Activated naive CD8-positive, alpha-beta T cell treated with anti-CD3 and anti-CD28 coated beads, Interleukin-2, amount 50 U/mL, for 24 hours (primary cell): Measurements from ENCODE around the gene GJB6.
"Not testable (repeated sequence)": the region's sequence is repeated elsewhere in the genome, so short reads cannot be mapped to it uniquely, and the experiment has no call there.

Experiments used
- ATAC-seq: fragments of 150-1000 bp; cut with Tn5 transposase; one replicate; pipeline ENCODE4 v1.10.0; 2021
- DNase-seq: peaks from one replicate; pipeline ENCODE4 v3.0.0; 2021
- H3K27ac Mint-ChIP-seq: one replicate; pipeline ENCODE4 v1.8.0; 2021; ENCODE audit warnings: mild to moderate bottlenecking, mixed read lengths
- H3K27me3 Mint-ChIP-seq: one replicate; pipeline ENCODE4 v1.8.0; 2021; ENCODE audit warnings: mixed read lengths
- H3K36me3 Mint-ChIP-seq: one replicate; pipeline ENCODE4 v1.8.0; 2021; ENCODE audit warnings: low read depth, mixed read lengths
- H3K4me1 Mint-ChIP-seq: one replicate; pipeline ENCODE4 v1.8.0; 2021; ENCODE audit warnings: mixed read lengths
- H3K4me3 Mint-ChIP-seq: one replicate; pipeline ENCODE4 v1.8.0; 2021; ENCODE audit warnings: mild to moderate bottlenecking, moderate library complexity, mixed read lengths
- H3K9me3 Mint-ChIP-seq: one replicate; pipeline ENCODE4 v1.8.0; 2021; ENCODE audit warnings: mixed read lengths

The GJB6 gene

DNA sequence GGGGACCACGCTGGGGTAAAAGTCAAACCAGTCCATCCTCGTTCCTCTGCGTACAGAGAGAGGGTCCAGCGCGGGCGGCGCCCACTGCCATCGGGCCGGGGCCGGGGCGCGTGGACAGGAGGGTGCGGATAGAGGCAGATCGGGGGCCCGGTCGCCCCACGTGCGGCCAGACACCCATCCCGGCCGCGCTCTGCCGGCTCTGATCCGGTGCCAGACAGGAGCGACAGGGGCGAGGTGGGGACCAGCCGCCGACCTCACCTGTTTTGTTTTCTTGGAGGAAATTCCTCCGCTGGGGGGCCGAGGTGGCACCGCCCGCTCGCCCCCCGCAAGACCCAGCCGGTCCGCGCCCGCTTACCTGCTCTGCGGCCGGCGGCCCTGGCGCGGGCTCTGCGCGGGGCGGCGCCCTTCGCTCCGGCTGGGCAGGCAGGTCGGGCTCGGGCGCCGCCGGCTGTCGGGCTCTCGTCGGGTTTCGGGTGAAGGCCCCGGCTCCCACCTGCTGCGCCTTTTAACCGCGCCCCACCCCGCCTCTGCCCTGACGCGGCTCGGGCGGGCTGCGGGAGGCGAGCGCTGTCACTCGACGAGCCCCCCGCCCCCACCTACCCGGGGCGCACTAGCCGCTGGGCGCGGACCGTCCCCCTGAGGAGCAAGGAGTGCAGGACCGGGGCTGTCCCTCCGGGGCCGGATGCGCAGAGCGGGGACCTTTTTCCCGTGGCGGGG, at the start of gene GJB6:
GJB6 (minus strand) TSS at position 481 of the 717 bp plus-strand sequence. CDS start 8,839 bp downstream, outside the sequence.
- H3K27me3 Mint-ChIP-seq = peaks cover 36% of the 10 kb centered on the region
- DNase-seq (peak; percentile 47), ATAC-seq (peak; percentile 27)
- H3K36me3 Mint-ChIP-seq = no peaks in the 10 kb centered on the region
- H3K4me1 Mint-ChIP-seq = peaks cover 8% of the 10 kb centered on the region
- H3K9me3 Mint-ChIP-seq = no peaks in the 10 kb centered on the region
- peak within 1 kb of the TSS; percentile 75 for H3K4me3 Mint-ChIP-seq
- H3K27ac Mint-ChIP-seq = no peak within 1 kb of the TSS

- not testable (repeated sequence) for H3K36me3 Mint-ChIP-seq, H3K9me3 Mint-ChIP-seq
Measured at GRCh38 chr13:20276901-20277300, 44.8 kb upstream of the GJB6 start.

DNA sequence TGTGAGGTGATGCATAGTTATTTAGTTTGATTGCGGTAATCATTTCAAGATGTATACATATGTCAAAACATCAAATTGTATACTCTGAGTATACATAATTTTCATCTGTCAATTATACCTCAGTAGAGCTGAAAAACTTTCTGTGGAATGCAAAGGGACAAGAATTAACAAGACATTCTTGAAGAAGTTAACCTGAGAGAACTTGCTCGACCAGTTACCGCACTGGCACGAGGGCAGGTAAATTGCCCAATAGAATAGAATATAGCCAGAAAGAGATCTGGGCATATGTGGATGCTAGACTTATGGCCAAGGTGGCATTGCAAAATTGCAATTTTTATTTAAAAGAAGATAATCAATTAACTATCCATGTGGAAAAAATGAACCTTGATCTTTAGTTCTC, 42.3 kb upstream of the GJB6 start:
- H3K9me3 Mint-ChIP-seq = no peaks in the 10 kb centered on the region

More at GRCh38 chr13:20276901-20277300, 44.8 kb upstream of the GJB6 start:
- not testable (repeated sequence) for H3K27ac Mint-ChIP-seq, H3K4me3 Mint-ChIP-seq, DNase-seq, H3K4me1 Mint-ChIP-seq, ATAC-seq, H3K27me3 Mint-ChIP-seq

DNA sequence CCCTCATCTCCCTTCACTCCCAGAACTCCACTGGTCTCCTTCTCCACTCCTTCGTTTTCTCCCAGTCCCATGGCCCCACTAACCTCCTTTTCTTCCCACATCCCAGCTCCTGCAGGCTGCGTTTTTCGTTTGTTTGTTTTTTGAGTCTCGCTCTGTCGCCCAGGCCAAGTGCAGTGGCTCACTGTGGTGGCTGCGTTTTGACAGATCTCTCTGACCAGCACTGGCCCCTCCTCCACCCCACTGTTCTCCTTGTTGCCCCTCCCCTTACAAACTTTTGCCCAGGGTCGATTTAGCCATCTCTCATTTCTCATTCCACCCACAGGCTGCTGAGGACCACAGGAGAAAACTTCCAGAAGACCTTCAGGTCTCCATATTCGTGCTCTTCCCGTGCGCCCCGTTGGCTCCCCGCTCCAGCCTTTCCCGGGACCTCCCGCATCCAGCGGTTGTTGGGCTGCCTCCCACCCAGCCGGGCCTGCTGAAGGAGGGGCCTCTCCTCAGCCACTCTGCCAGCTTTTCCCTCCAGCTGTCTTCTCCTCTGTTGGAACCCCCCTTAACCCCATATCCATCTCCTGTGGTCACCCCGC, 40.6 kb upstream of the GJB6 start:
- Mint-ChIP-seq H3K9me3 (no peaks in the 10 kb centered on the region), H3K27me3 (peaks cover 6% of the 10 kb centered on the region), H3K27ac (no peak overlapping the region), H3K4me1 (no peaks in the 10 kb centered on the region), H3K36me3 (no peaks in the 10 kb centered on the region), H3K4me3 (no peak overlapping the region)
- ATAC-seq (no peak), DNase-seq (no peak)

More for the DNA sequence above, 42.3 kb upstream of the GJB6 start:
- DNase-seq (no peak), ATAC-seq (no peak)
- Mint-ChIP-seq H3K27ac (no peak overlapping the region), H3K36me3 (no peaks in the 10 kb centered on the region), H3K4me3 (no peak overlapping the region), H3K4me1 (no peaks in the 10 kb centered on the region), H3K27me3 (peaks cover 6% of the 10 kb centered on the region)

GRCh38 chr13:20272104-20272503, 40.0 kb upstream of the GJB6 start:
- Mint-ChIP-seq H3K4me1 (no peaks in the 10 kb centered on the region), H3K27me3 (peaks cover 6% of the 10 kb centered on the region), H3K9me3 (no peaks in the 10 kb centered on the region), H3K27ac (no peak overlapping the region), H3K4me3 (no peak overlapping the region), H3K36me3 (no peaks in the 10 kb centered on the region)
- ATAC-seq = no peak
- DNase-seq = no peak

- H3K27ac Mint-ChIP-seq = no peak overlapping the region
- no peaks in the 10 kb centered on the region for H3K9me3 Mint-ChIP-seq
- no peaks in the 10 kb centered on the region for H3K4me1 Mint-ChIP-seq
- DNase-seq = no peak
- no peak for ATAC-seq
- H3K36me3 Mint-ChIP-seq = no peaks in the 10 kb centered on the region
- H3K27me3 Mint-ChIP-seq = peaks cover 10% of the 10 kb centered on the region
- H3K4me3 Mint-ChIP-seq = no peak overlapping the region
Measured at GRCh38 chr13:20271441-20271840, 39.3 kb upstream of the GJB6 start.

GRCh38 chr13:20270163-20270865, 38.2 kb upstream of the GJB6 start:
- Mint-ChIP-seq H3K36me3 (no peaks in the 10 kb centered on the region), H3K4me3 (no peak overlapping the region), H3K9me3 (no peaks in the 10 kb centered on the region), H3K4me1 (no peaks in the 10 kb centered on the region), H3K27me3 (peaks cover 10% of the 10 kb centered on the region), H3K27ac (no peak overlapping the region)
- ATAC-seq (no peak), DNase-seq (no peak)

DNA sequence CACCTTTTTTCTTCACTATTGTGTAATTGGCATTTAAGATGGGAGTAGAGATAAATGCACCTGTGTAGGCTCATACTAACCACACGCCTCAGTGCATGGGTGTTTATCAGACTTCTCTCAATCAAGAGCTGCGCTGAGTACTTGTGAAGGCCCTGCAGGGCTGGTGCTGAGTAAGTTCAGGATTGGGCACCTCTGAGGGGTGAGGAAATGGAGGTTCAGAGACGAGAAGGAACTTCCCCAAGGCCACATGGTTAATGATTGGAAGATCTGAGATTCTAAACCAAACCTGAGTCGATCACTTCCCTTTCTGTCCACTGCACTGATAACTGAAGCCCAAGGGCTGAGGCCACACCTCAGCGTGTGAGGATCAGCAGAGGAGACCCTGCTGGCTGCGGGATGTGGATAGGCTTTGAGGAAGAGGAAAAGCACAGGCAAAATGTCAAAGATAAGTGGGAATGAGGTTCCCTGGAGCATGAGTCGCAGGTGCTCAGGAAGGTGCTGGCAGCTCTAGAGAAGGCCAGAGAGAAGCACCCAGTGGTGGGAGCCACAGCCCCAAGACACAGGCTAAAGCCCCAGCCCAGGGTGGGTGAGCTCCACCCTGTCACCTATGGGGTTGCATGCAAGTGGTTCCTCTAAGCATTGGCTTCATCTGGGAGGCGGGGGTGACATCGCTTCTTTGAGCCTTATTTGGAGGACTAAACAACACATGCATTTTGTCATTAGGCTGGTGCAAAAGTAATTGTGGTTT, 32.3 kb upstream of the GJB6 start:
- DNase-seq = no peak
- H3K27me3 Mint-ChIP-seq = peaks cover 5% of the 10 kb centered on the region
- H3K36me3 Mint-ChIP-seq = no peaks in the 10 kb centered on the region
- H3K27ac Mint-ChIP-seq = no peak overlapping the region
- ATAC-seq = no peak
- H3K4me3 Mint-ChIP-seq = no peak overlapping the region
- no peaks in the 10 kb centered on the region for H3K9me3 Mint-ChIP-seq
- H3K4me1 Mint-ChIP-seq = no peaks in the 10 kb centered on the region

GRCh38 chr13:20263393-20264044, 31.4 kb upstream of the GJB6 start:
- Mint-ChIP-seq H3K27ac (no peak overlapping the region), H3K27me3 (peaks cover 5% of the 10 kb centered on the region), H3K4me1 (no peaks in the 10 kb centered on the region), H3K9me3 (no peaks in the 10 kb centered on the region), H3K4me3 (no peak overlapping the region), H3K36me3 (no peaks in the 10 kb centered on the region)
- ATAC-seq = no peak
- DNase-seq = no peak

DNA sequence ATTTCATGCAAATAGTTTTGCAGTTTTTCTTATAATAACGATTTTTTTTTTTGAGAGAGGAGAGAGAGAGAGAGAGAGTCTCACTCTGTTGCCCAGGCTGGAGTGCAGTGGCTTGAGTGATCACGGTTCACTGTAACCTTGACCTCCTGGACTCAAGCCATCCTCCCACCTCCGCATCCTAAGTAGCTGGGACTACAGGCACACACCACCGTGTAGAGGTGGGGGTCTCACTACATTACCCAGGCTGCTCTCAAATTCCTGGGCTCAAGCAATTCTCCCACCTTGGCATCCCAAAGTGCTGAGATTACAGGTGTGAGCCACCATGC, 26.8 kb upstream of the GJB6 start:
- Mint-ChIP-seq H3K4me1 (no peaks in the 10 kb centered on the region), H3K36me3 (no peaks in the 10 kb centered on the region), H3K27ac (no peak overlapping the region), H3K9me3 (no peaks in the 10 kb centered on the region), H3K4me3 (no peak overlapping the region), H3K27me3 (peaks cover 2% of the 10 kb centered on the region)
- ATAC-seq = no peak
- DNase-seq = no peak

- Mint-ChIP-seq H3K27ac (no peak overlapping the region), H3K27me3 (peaks cover 2% of the 10 kb centered on the region), H3K36me3 (no peaks in the 10 kb centered on the region), H3K4me3 (no peak overlapping the region), H3K4me1 (no peaks in the 10 kb centered on the region), H3K9me3 (no peaks in the 10 kb centered on the region)
- no peak for ATAC-seq
- no peak for DNase-seq
Measured at GRCh38 chr13:20258208-20258962, 26.3 kb upstream of the GJB6 start.

GRCh38 chr13:20254076-20254475, 22.0 kb upstream of the GJB6 start:
- Mint-ChIP-seq H3K4me3 (no peak overlapping the region), H3K27me3 (peaks cover 3% of the 10 kb centered on the region), H3K9me3 (no peaks in the 10 kb centered on the region), H3K4me1 (no peaks in the 10 kb centered on the region), H3K36me3 (no peaks in the 10 kb centered on the region), H3K27ac (no peak overlapping the region)
- ATAC-seq (no peak), DNase-seq (no peak)

- DNase-seq = no peak
Measured at GRCh38 chr13:20249913-20250312, 17.8 kb upstream of the GJB6 start.

GRCh38 chr13:20247963-20248362, 15.8 kb upstream of the GJB6 start:
- Mint-ChIP-seq H3K36me3 (no peaks in the 10 kb centered on the region), H3K27me3 (peaks cover 3% of the 10 kb centered on the region), H3K27ac (no peak overlapping the region), H3K9me3 (peaks cover 2% of the 10 kb centered on the region), H3K4me3 (no peak overlapping the region), H3K4me1 (no peaks in the 10 kb centered on the region)
- DNase-seq = no peak
- no peak for ATAC-seq

More at GRCh38 chr13:20249913-20250312, 17.8 kb upstream of the GJB6 start:
- H3K27ac Mint-ChIP-seq = no peak overlapping the region
- H3K36me3 Mint-ChIP-seq = no peaks in the 10 kb centered on the region
- no peaks in the 10 kb centered on the region for H3K4me1 Mint-ChIP-seq
- ATAC-seq = no peak
- H3K27me3 Mint-ChIP-seq = peaks cover 3% of the 10 kb centered on the region
- H3K4me3 Mint-ChIP-seq = no peak overlapping the region
- no peaks in the 10 kb centered on the region for H3K9me3 Mint-ChIP-seq
